Hepatic stellate cell (primary cell): ENCODE data around the gene CCS.
"Not testable (repeated sequence)": the region's sequence is repeated elsewhere in the genome, so short reads cannot be mapped to it uniquely, and the experiment has no call there.

Experiments used
- DNase-seq: peaks from one replicate; pipeline ENCODE4 v3.0.0; 2011; ENCODE audit warnings: low spot score

Gene CCS

DNA sequence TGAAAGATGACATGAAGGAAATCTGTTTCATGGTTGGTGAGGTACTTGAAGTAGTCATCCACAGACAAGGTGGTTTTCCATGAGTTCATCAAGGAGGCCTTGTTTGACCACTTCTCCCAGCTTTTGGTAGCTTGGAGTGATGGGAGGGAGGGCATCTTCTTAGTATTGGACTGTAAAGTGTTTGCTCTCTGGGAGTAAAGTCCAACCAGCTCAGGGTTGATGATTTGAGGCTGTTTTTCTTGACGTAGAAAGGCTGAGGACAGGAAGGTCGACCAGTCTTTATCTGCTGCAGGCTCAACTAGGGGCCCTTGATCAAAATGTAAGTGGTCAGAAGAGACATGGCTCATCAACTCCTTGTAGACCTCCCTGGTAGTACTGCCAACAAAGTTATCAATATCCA lies 1.8 kb upstream of the CCS start:
- no peak for DNase-seq

DNA sequence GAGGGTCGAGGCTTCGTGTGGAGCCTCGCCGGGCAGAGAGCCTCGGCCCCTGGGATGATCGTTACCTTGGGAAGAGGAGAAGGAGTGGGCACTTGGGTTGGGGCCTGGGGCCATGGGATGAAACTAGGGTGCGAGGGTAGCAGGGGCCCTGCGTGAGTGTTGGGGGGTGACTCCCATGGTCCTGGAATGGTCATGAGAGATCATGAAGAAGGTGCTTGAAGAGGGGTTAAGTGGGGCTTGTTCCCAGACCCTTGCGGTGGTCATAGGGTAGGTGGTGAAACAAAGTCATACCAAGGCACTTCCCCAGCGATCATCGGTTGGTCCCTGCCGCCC lies 284 bp downstream of the CCS start:
- peak; percentile 33 for DNase-seq

DNA sequence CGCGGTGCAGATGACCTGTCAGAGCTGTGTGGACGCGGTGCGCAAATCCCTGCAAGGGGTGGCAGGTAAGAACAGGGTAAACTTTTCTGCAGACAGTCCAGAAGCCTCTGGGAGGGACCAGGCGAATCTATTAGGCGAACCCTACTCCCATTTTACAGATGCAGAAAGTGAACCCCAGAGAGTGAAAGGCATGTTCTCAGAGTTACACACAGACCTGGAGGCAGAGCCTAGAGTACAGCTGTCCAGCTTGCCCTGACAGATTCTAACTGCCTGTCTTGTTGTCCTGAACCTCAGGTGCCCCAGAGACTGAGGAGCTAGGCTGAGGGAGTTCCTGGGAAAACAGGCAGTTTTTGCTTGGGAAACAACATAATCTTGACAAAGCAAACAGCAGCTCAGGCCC lies 665 bp downstream of the CCS start:
- DNase-seq: no peak

- DNase-seq: peak; percentile 77
These were observed 2.4 kb downstream of the CCS start for GRCh38 chr11:66595245-66595904.

DNA sequence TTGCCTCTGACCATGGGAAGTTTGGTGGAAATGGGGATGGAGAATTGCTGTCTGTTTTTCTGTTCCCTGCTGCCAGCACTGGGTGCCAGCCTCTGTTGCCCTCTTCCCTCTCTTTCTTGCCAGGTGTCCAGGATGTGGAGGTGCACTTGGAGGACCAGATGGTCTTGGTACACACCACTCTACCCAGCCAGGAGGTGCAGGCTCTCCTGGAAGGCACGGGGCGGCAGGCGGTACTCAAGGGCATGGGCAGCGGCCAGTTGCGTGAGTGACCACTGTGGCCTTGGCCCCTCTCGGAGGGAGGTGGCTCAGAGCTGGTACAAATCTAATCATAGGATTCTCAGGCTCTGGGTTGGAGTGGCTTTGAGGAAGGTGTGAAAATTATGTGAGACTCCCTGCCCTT lies 6.0 kb downstream of the CCS start:
- no peak for DNase-seq

GRCh38 chr11:66600219-66600618 lies 7.2 kb downstream of the CCS start:
- DNase-seq: no peak

GRCh38 chr11:66600631-66601233 lies 7.7 kb downstream of the CCS start:
- DNase-seq: no peak

DNA sequence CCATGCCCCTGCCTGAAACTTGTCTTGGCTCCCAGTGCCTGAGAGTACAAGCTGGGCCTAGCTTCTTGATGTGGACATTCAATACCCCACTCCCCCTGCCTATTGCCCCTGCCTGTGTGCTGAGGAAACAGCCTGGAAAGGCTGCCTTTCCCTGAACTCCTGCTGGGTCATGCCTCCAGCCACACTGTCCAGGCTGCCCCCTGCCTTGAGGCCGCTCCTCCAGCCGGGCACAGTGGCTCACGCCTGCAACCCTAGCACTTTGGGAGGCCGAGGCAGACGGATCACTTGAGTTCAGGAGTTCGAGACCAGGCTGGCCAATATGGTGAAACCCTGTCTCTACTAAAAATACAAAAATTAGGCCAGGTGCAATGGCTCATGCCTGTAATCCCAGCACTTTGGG lies 10.1 kb downstream of the CCS start:
- DNase-seq: no peak

GRCh38 chr11:66604155-66604554 lies 11.2 kb downstream of the CCS start:
- no peak for DNase-seq

GRCh38 chr11:66606608-66607007 lies 13.6 kb downstream of the CCS start:
- not testable (repeated sequence) for DNase-seq

GRCh38 chr11:66607126-66607834 lies 14.3 kb downstream of the CCS start:
- peak; percentile 39 for DNase-seq

DNA sequence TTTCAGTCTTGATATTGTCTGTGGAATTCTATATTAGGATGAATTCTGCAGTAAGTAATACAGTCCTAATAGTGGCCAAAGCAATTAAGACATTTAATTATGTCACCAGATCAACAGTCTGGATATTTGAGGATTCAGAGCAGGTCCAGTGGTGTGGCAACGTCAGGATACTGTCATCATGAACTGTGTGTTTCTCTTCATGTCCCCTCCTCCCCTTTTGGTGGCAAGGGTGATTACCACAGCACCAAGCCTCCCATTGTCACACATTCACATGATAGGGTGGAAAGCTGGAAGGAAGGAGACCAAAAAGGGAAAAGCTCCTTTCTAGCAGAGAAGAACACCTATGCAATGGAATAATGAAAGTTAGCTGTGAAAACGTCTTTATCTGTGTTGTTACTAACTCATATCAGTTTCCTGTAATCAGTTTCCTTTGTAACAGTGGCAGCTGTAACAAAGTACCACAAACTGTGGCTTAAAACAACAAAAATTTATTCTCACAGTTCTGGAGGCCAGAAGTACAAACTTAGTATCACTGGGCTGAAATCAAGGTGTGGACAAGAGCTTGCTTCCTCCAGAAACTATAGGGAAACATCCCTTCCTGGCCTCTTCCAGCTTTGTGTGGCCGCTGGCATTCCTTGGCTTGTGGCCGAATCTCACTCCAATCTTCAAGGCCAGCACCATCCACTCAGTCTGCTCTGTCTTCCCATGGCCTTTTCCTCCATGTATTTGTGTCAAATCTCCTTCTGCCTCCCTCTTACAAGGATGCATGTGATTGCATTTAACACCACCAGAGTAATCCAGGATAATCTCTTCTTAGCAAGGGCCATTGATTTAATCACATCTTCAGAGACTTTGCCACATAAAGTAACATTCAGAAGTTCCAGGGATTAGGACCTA lies 17.0 kb downstream of the CCS start:
- DNase-seq: no peak

DNA sequence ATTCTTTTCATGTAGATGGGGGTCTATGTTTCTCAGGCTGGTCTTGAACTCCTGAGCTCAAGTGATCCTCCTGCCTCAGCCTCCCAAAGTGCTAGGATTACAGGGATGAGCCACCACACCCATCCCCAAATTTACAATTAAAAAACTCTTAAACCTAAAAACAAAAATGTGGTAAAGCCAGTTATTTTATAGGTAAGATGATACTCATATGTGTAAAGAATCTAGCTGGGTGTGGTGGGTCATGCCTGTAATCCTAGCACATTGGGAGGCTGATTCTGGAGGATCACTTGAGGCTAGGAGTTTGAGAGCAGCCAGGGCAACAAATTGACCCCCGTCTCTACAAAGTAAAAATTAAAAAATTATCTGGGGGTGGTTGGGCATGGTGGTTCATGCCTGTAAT lies 19.5 kb downstream of the CCS start:
- no peak for DNase-seq

DNA sequence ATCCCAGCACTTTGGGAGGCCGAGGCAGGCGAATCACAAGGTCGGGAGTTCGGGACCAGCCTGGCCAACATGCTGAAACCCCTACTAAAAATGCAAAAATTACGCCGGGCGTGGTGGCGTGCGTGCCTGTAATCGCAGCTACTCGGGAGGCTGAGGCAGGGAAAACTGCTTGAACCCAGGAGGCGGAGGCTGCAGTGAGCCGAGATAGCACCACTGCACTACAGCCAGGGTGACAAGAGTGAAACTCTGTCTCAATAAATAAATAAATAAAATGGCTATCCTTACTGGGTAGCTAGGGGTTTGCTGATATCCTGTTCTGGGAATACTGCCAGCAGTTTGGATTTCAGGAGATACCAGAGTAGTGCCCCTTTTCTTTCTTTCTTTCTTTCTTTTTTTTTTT lies 21.1 kb downstream of the CCS start:
- no peak for DNase-seq

DNA sequence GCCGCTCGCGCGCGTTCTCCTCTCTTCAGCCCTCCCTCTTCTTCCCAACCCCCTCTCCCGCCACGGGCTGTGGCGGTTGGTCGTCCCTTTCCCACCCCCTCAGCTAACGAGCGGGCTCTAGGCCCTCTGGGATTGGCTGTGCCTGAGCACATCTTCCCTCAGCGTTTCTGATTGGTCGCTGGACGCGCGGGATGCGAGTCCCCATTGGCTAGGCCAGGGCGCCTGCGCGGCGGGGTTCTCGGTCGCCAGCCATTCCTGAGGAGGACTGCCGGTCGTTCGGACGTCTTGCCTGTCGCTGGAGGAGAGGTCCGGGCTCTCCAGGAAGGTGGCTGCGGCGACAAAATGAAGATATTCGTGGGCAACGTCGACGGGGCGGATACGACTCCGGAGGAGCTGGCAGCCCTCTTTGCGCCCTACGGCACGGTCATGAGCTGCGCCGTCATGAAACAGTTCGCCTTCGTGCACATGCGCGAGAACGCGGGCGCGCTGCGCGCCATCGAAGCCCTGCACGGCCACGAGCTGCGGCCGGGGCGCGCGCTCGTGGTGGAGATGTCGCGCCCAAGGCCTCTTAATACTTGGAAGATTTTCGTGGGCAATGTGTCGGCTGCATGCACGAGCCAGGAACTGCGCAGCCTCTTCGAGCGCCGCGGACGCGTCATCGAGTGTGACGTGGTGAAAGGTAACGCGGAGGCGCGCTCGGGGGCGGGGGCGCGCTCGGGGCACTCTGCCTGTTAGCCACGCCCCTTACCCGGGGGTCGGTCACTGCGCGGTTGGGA lies 23.6 kb downstream of the CCS start, which contains the start of gene RBM14:
TSS of gene RBM14 (plus strand) at position 252 of the 776 bp plus-strand sequence. CDS start at position 343, 91 bp downstream.
- DNase-seq: peak; percentile 100

DNA sequence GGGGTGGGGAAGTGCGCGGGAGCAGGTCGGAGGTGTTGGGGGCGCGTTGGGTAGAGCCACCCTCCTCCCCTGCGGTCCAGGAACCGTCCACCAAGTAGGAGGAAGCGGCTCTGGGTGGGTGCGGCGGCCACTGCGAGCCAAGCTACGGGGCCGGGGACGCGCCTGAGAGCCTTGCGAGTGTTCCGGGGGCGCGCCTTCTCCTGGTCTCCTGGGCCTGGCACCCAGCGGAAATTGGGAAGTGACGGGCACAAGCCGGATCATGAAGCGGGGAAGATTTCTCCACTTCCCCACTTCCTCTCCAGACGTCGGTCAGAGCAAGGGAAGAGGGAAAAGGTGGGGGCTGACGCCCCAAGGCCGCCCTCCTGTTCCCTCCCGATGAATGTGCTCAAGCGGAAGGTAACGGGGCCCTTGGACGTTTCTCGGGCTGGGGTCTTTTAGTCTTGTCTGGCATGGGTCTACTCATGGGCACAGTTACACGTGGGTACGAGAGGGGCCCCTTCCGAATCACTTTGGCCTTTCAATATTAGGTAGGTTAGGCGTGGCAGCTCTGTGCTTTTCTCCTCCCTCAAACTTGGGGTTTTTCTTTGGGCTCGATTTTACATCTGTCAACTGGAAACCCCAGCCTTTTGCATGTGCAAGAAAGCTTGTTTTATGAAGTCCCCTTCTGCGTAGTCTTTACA lies 24.3 kb downstream of the CCS start:
- peak; percentile 42 for DNase-seq

- DNase-seq: peak; percentile 73
These were observed 26.1 kb downstream of the CCS start for GRCh38 chr11:66619080-66619554.

DNA sequence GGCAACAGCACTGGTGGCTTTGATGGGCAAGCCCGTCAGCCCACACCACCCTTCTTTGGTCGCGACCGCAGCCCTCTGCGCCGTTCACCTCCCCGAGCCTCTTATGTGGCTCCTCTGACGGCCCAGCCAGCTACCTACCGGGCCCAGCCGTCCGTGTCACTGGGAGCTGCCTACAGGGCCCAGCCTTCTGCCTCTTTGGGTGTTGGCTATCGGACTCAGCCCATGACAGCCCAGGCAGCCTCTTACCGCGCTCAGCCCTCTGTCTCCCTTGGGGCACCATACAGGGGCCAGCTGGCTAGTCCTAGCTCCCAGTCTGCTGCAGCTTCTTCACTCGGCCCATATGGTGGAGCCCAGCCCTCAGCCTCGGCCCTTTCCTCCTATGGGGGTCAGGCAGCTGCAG lies 31.5 kb downstream of the CCS start:
- DNase-seq: no peak

GRCh38 chr11:66625041-66625751 lies 32.2 kb downstream of the CCS start:
- no peak for DNase-seq

DNA sequence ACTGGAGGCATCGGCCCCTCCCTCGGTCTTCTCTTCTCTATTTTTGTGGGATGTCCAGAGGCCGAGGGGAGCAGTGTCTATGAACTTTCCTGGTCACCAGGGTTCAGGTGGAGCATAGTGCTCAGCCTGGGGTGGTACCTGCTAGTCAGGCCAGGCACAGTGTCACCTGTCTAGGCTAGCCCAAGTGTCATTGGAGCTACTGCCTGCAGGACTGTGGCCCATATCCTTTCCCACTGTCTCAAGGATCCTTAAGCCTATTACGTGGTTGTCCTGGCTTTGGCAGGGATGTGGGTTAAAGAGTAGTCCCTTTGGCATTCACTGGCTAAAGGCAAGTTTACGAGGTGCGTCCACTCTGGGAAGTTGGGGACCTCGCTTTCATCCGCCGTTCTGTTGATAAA lies 32.8 kb downstream of the CCS start:
- no peak for DNase-seq
